Measurements from ENCODE around the gene PDCD5. TPM values are rescaled to one million over a fixed set of nuclear protein-coding genes. Genes with fewer than 3 reads are reported as not detected.
"Not testable (repeated sequence)": the region's sequence is repeated elsewhere in the genome, so short reads cannot be mapped to it uniquely, and the experiment has no call there.

The PDCD5 gene
- total and polyA plus RNA-seq, 4 donors, result 71.2 to 110 (median 81.2) TPM

GRCh38 chr19:32570081-32570785 is 10.8 kb upstream of the PDCD5 start:
- Histone ChIP-seq H3K27ac (ENCODE audit: low read depth in 1 of 2, low read length in 2 of 2) (no peak overlapping the region), H3K27me3 (ENCODE audit: control insufficient read depth in 1 of 2, insufficient read depth in 2 of 2, low read length in 1 of 2) (peaks cover 0 to 1% of the 10 kb centered on the region in 2 donors), H3K4me3 (ENCODE audit: low read length in 2 of 2) (no peak overlapping the region), H3K36me3 (ENCODE audit: control insufficient read depth in 1 of 2, insufficient read depth in 2 of 2, low read length in 1 of 2) (no peaks in the 10 kb centered on the region), H3K9me3 (ENCODE audit: control insufficient read depth, low read length) (no peaks in the 10 kb centered on the region), H3K4me1 (ENCODE audit: control insufficient read depth in 1 of 2, insufficient read depth in 2 of 2, low read length in 2 of 2) (no peaks in the 10 kb centered on the region)
- DNase-seq, result peak in 1 of 2 donors; percentile 32
- 33 to 35% methylated on average over 15 of the region's 15 CpGs for WGBS, 2 donors
- ATAC-seq (ENCODE audit: low FRiP score), result no peak
- intact Hi-C loops (cut with DNase I), result loop anchor here (5.0 to 10.0 kb wide), 2 partner anchors 233 to 1215 kb away; no protein-coding TSS in a partner anchor

- H3K4me3 ChIP-seq (ENCODE audit: low read length in 2 of 2); H3K4me1 ChIP-seq (ENCODE audit: control insufficient read depth in 1 of 2, insufficient read depth in 2 of 2, low read length in 2 of 2); H3K27ac ChIP-seq (ENCODE audit: low read depth in 1 of 2, low read length in 2 of 2); ATAC-seq (ENCODE audit: low FRiP score); H3K9me3 ChIP-seq (ENCODE audit: control insufficient read depth, low read length); H3K36me3 ChIP-seq (ENCODE audit: control insufficient read depth in 1 of 2, insufficient read depth in 2 of 2, low read length in 1 of 2); H3K27me3 ChIP-seq (ENCODE audit: control insufficient read depth in 1 of 2, insufficient read depth in 2 of 2, low read length in 1 of 2); DNase-seq: not testable (repeated sequence)
- intact Hi-C loops (cut with DNase I), result loop anchor here (5.0 to 10.0 kb wide), 2 partner anchors 234 to 1217 kb away; no protein-coding TSS in a partner anchor
- WGBS, 2 donors, result 72% methylated on average over 16 to 34 of the region's 36 CpGs
Measured at GRCh38 chr19:32571471-32572075, 9.4 kb upstream of the PDCD5 start.

GRCh38 chr19:32572700-32573491 is 8.1 kb upstream of the PDCD5 start:
- not testable (repeated sequence) for DNase-seq; ATAC-seq (ENCODE audit: low FRiP score); H3K36me3 ChIP-seq (ENCODE audit: control insufficient read depth in 1 of 2, insufficient read depth in 2 of 2, low read length in 1 of 2); H3K27me3 ChIP-seq (ENCODE audit: control insufficient read depth in 1 of 2, insufficient read depth in 2 of 2, low read length in 1 of 2); H3K4me1 ChIP-seq (ENCODE audit: control insufficient read depth in 1 of 2, insufficient read depth in 2 of 2, low read length in 2 of 2); H3K4me3 ChIP-seq (ENCODE audit: low read length in 2 of 2); H3K27ac ChIP-seq (ENCODE audit: low read depth in 1 of 2, low read length in 2 of 2); H3K9me3 ChIP-seq (ENCODE audit: control insufficient read depth, low read length)
- intact Hi-C loops (cut with DNase I), result loop anchor here (5.0 to 10.0 kb wide), 2 partner anchors 236 to 1218 kb away; no protein-coding TSS in a partner anchor
- WGBS, 2 donors, result 83 to 85% methylated on average over 18 to 21 of the region's 21 CpGs

- peaks cover 0 to 1% of the 10 kb centered on the region in 2 donors for H3K27me3 ChIP-seq (ENCODE audit: control insufficient read depth in 1 of 2, insufficient read depth in 2 of 2, low read length in 1 of 2)
- intact Hi-C loops (cut with DNase I), result loop anchor here (5.0 to 10.0 kb wide), 2 partner anchors 236 to 1219 kb away; no protein-coding TSS in a partner anchor
- ATAC-seq (ENCODE audit: low FRiP score) (no peak), DNase-seq (no peak)
- no peak overlapping the region for H3K27ac ChIP-seq (ENCODE audit: low read depth in 1 of 2, low read length in 2 of 2)
- no peaks in the 10 kb centered on the region for H3K9me3 ChIP-seq (ENCODE audit: control insufficient read depth, low read length)
- no peaks in the 10 kb centered on the region for H3K36me3 ChIP-seq (ENCODE audit: control insufficient read depth in 1 of 2, insufficient read depth in 2 of 2, low read length in 1 of 2)
- H3K4me1 ChIP-seq (ENCODE audit: control insufficient read depth in 1 of 2, insufficient read depth in 2 of 2, low read length in 2 of 2), result no peaks in the 10 kb centered on the region
- H3K4me3 ChIP-seq (ENCODE audit: low read length in 2 of 2), result no peak overlapping the region
- WGBS, 2 donors, result 48 to 53% methylated on average over 3 of the region's 3 CpGs
Measured at GRCh38 chr19:32573492-32573794, 7.5 kb upstream of the PDCD5 start.

GRCh38 chr19:32576790-32577189 is 4.2 kb upstream of the PDCD5 start:
- ATAC-seq (ENCODE audit: low FRiP score) (no peak), DNase-seq (no peak)
- Histone ChIP-seq H3K9me3 (ENCODE audit: control insufficient read depth, low read length) (no peaks in the 10 kb centered on the region), H3K27me3 (ENCODE audit: control insufficient read depth in 1 of 2, insufficient read depth in 2 of 2, low read length in 1 of 2) (peaks cover 0 to 1% of the 10 kb centered on the region in 2 donors), H3K27ac (ENCODE audit: low read depth in 1 of 2, low read length in 2 of 2) (no peak overlapping the region), H3K4me1 (ENCODE audit: control insufficient read depth in 1 of 2, insufficient read depth in 2 of 2, low read length in 2 of 2) (no peaks in the 10 kb centered on the region), H3K36me3 (ENCODE audit: control insufficient read depth in 1 of 2, insufficient read depth in 2 of 2, low read length in 1 of 2) (no peaks in the 10 kb centered on the region), H3K4me3 (ENCODE audit: low read length in 2 of 2) (no peak overlapping the region)
- 76 to 83% methylated on average over 1 of the region's 1 CpG for WGBS, 2 donors
- intact Hi-C loops (cut with DNase I), result loop anchor here in 1 of 2 donors (10.0 kb wide), 1 partner anchor 1222 kb away; no protein-coding TSS in a partner anchor

GRCh38 chr19:32580353-32580900 is 563 bp upstream of the PDCD5 start:
- Histone ChIP-seq H3K27ac (ENCODE audit: low read depth in 1 of 2, low read length in 2 of 2) (no peak overlapping the region), H3K9me3 (ENCODE audit: control insufficient read depth, low read length) (no peaks in the 10 kb centered on the region), H3K4me1 (ENCODE audit: control insufficient read depth in 1 of 2, insufficient read depth in 2 of 2, low read length in 2 of 2) (peaks cover 0 to 10% of the 10 kb centered on the region in 2 donors), H3K27me3 (ENCODE audit: control insufficient read depth in 1 of 2, insufficient read depth in 2 of 2, low read length in 1 of 2) (no peaks in the 10 kb centered on the region), H3K36me3 (ENCODE audit: control insufficient read depth in 1 of 2, insufficient read depth in 2 of 2, low read length in 1 of 2) (peaks cover 2 to 3% of the 10 kb centered on the region in 2 donors), H3K4me3 (ENCODE audit: low read length in 2 of 2) (peak overlapping the region; percentile 3 to 57)
- intact Hi-C loops (cut with DNase I), result loop anchor here (5.0 to 10.0 kb wide), 3 partner anchors 176 to 387 kb away; partner anchors contain the start of gene DPY19L3 (in 1 of the 2)
- 21 to 22% methylated on average over 22 of the region's 22 CpGs for WGBS, 2 donors
- DNase-seq (no peak), ATAC-seq (ENCODE audit: low FRiP score) (peak; percentile 61)

GRCh38 chr19:32581705-32582179 is 752 bp downstream of the PDCD5 start:
- Histone ChIP-seq H3K4me3 (ENCODE audit: low read length in 2 of 2) (peak overlapping the region in 1 of 2 donors; percentile 64), H3K27me3 (ENCODE audit: control insufficient read depth in 1 of 2, insufficient read depth in 2 of 2, low read length in 1 of 2) (no peaks in the 10 kb centered on the region), H3K4me1 (ENCODE audit: control insufficient read depth in 1 of 2, insufficient read depth in 2 of 2, low read length in 2 of 2) (peaks cover 0 to 10% of the 10 kb centered on the region in 2 donors), H3K36me3 (ENCODE audit: control insufficient read depth in 1 of 2, insufficient read depth in 2 of 2, low read length in 1 of 2) (peaks cover 2 to 8% of the 10 kb centered on the region in 2 donors), H3K27ac (ENCODE audit: low read depth in 1 of 2, low read length in 2 of 2) (no peak overlapping the region), H3K9me3 (ENCODE audit: control insufficient read depth, low read length) (no peaks in the 10 kb centered on the region)
- ATAC-seq (ENCODE audit: low FRiP score), result no peak
- WGBS, 2 donors, result 6 to 7% methylated on average over 27 of the region's 27 CpGs
- intact Hi-C loops (cut with DNase I), result loop anchor here (5.0 to 10.0 kb wide), 3 partner anchors 177 to 386 kb away; partner anchors contain the start of gene DPY19L3 (in 1 of the 2)
- DNase-seq, result no peak
